ENCODE results near the gene PDZRN3.

The PDZRN3 gene

DNA sequence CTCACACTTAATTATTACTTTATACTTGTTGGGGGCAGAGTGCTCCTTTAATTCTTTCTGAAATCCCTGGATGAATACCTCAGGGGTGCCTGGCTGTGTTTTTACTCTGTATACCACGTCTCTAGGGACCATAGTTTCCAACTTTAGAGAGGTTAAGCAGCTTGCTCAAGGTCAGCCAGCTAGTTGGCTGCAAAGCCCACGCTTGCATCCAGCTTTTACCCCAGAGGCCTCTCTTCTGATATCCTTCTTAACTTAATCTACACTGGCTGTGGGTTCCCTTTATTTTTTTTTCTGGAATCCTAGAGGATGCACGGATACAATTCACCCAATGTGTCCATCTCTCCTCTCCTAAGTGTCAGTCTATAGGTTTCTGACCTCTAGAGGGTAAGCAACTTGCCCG is 1.4 kb downstream of the PDZRN3 start:
- DNase-seq (ENCODE audit: low read depth, low spot score): no peak

DNA sequence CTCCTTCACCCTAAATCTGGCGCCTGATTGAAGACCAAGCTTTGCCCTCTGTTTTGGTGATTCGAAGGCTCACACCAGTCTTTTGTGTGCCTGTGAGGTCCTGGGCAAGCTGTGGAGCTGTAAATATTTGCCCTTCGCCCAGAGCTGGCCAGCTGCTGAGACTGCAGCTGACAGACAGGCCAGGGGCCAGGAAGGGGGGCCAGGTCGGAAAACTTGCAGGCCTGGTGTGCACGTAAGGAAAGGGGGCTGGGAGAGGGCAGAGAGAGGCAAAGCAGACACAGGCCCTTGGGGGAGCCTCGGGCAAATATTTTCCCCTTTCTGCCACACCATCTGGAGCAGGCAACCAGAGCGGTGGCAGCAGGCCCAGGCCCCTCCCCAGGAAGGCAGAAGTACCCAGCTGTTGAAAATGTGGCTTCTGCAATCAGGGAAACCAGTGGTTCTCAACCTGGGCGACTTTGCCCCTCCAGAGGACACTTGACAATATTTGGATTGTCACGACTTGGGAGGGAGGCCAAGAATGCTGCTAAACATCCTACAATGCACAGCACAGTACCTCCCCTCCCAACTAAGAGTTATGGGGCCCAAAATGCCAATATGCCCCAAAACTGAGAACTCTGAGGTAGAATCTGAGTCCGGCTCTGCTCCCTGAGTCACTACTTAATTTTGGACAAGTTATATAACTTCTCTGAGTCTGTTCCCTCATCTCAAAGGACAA is 2.5 kb downstream of the PDZRN3 start:
- DNase-seq (ENCODE audit: low read depth, low spot score): peak; percentile 63

DNA sequence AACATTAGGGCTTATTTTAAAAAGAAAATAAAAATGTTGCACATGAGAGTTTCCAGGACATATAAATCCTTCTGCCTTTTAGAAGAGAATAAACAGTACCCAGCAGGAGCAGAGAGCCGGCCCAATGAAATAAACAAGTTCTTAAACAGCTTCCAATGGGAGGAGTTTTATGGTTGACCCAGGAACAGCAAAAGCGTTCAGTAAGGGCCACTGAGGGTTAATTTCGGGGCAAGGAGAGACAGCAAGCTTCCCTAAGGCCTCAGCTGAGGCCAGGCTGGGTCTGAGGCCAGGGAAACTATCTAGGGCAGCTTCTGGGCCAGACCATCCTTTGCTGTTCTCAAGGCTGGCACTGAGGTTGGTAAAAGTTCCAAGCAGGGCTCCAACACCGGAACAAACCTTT is 3.4 kb downstream of the PDZRN3 start:
- no peak for DNase-seq (ENCODE audit: low read depth, low spot score)

DNA sequence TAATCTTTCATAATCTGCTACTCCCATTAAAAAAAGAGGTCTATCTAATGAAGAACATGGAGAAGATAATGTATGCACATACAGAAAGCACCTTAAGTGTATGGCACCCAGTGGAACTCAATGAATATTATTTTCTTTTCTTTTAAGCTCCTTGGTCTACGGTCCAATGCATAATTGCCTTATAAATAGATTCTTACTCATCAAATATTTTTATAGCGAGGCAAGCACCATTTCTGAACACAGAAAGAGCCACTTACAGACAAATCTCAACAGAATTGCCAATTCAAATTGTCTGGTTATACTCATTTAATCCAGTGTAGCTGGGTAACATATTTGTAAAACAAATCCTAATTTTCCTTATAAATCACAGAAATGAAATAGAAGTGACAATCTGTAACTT is 6.3 kb downstream of the PDZRN3 start:
- DNase-seq (ENCODE audit: low read depth, low spot score): no peak

DNA sequence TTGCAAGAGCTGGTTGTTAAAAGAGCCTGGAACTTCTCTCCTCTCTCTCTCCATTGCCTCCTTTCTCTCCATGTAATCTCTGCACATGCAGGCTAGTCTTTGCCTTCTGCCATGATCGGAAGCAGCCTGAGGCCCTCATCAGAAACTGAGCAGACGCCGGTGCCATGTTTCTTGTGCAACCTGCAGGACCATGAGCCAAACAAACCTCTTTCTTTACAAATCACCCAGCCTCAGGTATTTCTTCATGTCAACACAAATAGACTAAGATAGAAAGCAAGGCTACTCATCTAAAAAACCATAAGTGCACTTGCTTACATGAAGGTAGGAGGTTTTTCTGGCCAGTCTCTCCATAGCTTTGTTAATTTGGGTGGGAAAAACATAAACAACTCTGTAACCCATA is 8.7 kb downstream of the PDZRN3 start:
- no peak for DNase-seq (ENCODE audit: low read depth, low spot score)

DNA sequence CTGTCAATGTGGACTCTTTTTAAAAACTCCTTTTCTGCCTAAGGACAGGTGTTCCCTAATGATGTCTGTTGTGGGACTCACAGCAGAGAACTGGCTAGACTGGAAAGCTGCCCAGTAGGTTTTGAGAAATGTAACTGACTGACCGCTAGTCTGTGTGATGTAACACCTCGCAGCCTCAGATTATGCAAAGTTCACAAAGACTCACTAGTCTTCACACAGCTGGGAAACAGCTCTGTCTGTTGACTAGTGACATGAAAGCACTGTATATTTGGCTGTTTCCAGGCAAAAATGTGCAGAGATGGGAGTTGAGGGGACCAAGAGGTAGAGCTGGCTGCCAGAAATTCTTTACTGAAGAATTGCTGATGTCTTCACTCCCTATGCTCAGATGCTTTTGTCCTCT is 10.3 kb downstream of the PDZRN3 start:
- peak; percentile 87 for DNase-seq (ENCODE audit: low read depth, low spot score)

DNA sequence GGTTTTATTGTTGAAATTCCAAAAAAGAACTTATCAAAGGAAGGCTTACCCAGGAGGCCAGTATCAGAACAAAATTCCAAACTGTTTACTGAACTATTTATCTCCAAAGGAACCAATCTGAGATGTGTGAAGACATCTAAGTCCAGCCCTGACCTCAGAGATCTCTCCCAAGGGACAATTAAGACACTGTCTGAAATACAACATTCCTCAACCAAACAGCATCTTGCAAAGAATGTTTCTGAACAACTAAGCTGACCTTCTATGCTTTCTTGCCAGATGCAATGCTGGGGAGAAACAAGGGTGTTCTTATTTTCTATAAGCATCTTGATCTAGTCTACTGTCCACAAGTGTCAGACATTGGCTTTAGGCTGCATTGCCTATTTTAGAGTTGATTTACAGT is 13.6 kb downstream of the PDZRN3 start:
- peak; percentile 13 for DNase-seq (ENCODE audit: low read depth, low spot score)

DNA sequence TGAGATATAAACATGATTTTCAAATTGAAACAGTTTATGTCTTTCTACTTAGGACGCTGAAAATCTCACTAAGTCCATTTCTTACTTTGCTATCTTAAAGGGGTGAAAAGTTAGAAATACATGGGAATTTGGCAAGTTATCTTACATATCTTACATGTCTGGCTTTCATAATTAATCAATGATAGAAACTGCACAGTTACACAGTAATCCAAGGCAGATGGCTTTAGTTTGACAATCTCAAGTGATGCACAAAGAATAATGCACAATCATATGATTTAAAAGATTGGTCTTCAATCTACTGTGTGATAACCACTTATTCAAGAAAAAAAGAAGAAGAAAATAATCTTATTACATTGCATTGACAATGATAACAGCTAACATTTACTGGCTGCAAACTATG is 14.2 kb downstream of the PDZRN3 start:
- no peak for DNase-seq (ENCODE audit: low read depth, low spot score)

DNA sequence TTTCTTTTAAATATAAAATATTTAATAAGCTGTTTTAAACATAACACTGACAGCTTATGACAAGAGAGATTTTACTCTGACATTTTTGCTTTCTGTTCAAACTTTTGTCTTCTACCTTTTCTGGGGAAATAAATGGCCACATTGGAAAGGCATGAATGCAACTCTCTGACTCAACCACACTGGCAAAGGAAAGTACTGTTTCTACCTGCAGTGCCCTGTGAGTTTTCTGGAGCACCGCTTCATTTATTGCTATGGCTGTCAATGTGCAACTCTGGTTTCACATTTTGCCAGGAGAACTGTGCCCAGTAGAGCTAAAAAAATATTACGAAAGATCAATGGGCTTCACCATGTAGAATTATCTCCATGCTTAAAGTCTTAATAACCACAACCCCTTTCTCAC is 15.1 kb downstream of the PDZRN3 start:
- no peak for DNase-seq (ENCODE audit: low read depth, low spot score)

DNA sequence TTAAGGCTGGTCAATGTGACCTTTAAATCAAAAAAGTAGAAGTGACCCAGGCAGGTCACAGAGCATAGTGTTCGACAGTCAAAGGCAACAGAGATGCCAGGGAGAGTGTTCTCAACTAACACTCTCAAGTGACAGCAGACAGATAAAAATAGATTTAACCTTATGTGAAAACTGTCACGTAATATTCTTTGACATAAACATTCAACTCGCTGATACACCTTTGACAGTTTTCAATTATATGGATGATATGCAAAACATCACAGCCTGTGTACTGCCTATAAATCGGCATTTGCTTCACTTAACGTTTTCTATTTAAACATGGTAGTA is 15.5 kb downstream of the PDZRN3 start:
- DNase-seq (ENCODE audit: low read depth, low spot score): no peak

DNA sequence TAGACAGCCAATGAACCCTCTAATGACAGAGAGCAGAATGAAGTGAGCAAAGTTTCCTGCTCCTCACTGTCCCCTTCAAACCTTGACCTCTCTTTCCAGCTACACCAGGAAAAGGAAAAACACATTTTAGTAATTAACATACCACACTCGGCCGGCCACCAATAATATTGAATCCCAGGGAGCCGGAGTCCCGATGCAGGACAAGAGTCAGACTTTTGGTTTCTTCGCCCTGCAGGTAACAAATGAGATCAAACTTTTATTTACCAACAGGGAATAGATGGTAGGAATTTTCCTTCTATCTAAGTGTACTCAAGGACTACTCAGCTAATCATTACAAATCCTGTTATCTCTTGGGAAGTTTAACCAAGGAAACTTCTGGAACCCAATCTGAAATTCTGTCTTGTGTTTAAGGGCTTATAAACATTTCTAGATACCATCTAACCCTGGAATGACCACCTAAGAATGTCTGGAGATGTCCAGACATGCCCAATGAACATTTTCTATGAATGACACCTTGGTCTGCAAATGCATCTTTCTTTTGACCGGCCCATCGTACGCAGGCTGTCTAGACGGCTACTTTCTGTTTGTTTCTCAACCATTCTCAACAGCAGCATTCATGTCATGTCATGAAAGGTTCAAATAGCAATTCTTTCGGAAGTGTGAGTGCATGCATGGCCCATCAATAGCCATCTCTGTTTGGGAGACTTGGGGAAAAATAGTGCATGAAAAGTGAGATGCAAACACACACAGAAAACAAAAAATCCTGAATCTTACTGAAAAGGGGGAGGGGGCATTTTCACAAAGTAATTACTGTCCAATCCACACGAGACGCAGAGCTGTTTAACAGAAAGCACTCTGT is 16.1 kb downstream of the PDZRN3 start:
- no peak for DNase-seq (ENCODE audit: low read depth, low spot score)

DNA sequence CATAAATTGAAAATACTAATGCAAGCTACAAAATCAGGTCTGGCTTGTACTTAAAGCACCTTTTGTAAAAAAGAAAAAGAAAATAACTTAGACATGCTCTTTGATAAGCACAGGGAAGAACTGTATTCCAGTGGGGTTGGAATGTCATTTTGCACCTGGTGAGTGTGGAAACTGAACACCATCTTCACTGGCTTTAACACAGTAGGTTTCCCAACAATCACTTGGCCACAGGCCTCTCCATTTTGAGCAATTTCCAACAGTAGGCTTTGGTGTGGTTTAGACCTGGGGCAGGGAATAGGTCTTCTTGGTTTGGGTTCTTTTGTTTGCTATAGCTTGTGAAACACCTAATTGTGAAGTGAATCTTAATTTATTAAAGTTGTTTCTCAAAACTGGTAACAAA is 18.9 kb downstream of the PDZRN3 start:
- no peak for DNase-seq (ENCODE audit: low read depth, low spot score)

DNA sequence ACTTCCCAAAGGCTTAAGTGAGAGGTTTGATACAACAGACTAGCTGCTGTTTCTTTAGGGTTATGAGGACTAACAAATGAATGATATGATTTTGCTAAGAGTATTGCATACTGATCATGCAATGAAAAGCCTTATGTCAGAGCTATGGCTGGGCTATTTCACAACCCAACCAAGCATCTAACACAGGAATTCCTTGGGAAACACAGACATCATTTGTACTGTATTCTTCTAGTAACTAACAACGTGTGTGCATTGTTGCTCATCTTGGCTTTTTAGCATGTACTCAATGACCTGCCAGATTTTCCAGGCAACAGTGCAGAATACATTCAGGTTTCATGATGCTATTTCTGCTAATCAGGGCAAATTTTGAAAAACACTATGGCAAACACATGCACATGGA is 19.3 kb downstream of the PDZRN3 start:
- peak; percentile 54 for DNase-seq (ENCODE audit: low read depth, low spot score)

DNA sequence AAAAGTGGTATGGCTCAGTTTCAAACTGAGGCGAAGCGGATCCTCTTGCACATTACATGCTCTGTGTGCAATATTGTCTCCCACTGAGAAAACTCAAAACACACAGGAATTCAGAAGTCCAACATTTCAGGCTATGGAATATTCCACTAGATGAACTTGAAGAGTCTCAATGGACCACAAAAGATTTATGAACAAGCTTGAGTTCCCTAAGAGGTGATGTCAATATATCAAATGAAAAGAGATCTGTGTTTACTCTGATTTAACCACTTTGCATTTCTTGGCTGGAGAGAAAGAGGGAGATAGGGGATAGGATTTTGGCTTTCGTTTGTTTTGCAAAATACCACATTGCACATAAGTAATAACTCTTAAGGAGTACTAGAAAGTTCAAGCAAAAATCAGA is 20.3 kb downstream of the PDZRN3 start:
- DNase-seq (ENCODE audit: low read depth, low spot score): peak; percentile 37

DNA sequence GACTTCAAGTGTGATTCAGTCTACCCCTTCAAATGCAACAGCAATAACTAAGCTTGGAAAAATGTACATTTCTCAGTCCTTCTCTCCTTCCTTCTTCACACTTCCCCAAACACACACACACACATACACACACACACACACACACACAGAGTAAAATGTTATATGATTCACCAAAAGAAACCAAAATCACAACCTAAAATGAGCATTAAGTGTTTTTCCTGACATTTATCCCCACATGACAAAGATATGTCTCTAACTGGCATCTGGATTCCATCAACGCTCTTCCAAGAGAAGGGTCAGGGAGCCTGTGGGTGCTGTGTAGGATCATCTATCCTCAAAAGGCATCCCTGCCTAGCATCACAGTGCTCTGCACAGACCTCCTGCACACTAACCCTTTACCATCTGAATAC is 21.0 kb downstream of the PDZRN3 start:
- peak; percentile 22 for DNase-seq (ENCODE audit: low read depth, low spot score)

DNA sequence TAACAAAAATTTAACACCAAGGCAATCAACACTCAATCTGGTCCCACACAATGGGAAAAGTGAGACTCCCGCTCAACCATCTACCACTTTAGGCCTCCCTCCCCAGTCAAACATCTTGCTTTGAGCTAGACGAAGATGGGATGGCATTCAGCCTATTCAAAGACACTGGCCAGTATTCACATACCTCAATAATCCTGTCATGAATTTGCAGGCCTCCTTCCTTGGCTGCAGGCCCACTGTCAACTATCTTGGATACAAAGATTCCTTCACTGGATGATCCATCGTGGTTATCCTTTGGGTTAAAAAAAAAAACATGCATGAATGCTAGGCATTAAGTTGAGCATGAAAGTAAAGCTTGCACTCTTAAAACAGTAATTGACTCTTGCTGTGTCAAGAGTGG is 22.6 kb downstream of the PDZRN3 start:
- peak; percentile 81 for DNase-seq (ENCODE audit: low read depth, low spot score)

DNA sequence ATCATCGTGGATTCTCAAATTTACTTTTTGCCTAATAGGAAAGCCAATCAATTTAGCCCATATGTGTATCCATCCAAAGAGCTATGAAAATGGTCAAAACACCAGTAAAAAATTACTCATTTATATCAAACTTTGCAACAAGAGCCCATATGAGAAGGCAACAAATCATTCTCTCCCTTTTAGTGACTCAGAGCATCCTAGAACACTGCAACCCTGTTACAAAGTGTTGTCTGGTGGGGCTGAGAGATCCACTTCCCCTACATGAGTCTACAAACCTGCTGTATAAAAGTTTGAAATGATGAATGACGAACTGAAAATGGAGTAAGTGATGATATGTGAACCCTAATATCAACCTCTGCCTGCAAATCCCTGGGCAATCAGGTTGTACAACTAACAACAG is 23.3 kb downstream of the PDZRN3 start:
- DNase-seq (ENCODE audit: low read depth, low spot score): no peak

DNA sequence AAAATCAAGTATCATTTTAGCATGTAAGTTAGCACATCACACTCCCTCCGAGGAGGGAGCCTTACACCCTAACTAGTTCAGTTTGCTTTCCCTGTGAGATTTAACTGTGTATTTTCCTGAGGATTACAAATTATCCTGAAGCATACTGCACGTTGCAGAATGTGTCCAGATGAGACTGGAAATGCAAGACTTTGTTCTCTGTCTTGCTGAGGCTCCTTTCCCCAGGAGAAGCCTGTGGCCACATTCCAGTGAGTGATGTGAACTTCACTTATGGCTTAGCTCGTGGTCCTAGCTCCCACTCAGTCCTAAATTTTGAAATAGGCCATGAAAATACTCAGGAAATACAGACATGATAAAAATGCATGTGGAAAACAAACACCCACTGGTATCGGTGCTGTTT is 23.7 kb downstream of the PDZRN3 start:
- DNase-seq (ENCODE audit: low read depth, low spot score): peak; percentile 36

DNA sequence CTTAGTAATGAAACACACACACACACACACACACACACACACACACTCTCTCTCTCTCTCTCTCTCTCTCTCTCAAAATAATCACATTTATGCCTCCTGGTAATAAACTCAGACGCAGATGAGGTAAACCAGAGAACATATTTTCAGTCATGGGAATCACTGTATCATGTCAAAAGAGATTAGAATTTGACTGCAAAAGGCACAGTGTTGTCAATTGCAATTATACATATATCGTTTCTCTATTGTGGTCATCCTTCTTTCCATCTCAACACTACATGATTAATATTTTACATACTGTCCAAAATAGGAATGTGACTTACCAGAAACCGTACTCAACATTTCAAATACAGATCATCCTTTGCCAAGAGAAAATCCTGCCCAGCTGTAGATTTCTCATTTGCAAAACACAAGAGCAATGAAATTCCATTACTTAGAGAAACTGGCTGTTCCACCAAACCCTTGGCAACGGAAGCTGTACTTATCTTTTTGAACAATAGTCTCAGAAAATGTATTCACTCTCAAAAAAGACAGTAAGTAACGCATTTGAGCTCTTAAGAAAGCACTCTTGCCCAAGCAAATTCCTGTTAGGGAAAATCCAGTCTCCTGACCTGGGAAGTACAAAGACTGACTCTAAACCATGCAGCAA is 24.3 kb downstream of the PDZRN3 start:
- peak; percentile 62 for DNase-seq (ENCODE audit: low read depth, low spot score)

DNA sequence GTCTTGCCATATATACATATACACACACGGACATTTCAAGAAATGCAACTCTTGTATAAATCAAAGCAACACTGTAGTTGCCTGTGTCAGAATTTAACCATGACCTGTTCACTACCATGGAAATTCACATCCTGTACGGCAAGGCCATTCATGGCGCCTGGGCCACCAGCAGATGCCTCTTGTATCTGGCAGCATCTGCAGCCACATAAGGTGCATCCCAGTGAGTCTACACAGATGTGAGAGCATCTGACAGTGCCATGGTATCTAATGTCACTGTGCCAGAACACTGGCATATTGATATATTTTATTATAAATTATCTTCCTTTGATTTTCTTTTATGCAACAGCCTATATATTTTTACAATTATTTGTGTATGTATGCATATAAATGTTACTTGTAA is 25.1 kb downstream of the PDZRN3 start:
- no peak for DNase-seq (ENCODE audit: low read depth, low spot score)

DNA sequence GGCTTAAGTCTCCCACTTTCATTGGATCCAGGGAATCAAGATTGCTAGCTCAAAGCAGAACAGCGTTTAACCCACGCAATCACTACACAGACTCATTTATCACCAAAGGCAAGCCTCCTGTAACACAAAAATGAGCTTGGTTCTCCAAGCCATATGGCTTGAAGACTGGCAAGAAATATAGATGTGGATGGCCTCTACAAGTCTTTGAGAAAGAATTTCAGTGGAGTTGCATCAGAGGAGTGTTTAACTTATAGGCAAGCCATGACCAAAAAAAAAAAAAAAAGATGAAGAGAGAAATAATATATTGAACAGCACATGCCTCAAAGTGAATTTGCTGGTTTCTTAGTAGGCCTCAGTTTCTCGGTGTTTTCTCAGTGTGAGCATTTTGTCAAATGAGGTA is 27.3 kb downstream of the PDZRN3 start:
- no peak for DNase-seq (ENCODE audit: low read depth, low spot score)

DNA sequence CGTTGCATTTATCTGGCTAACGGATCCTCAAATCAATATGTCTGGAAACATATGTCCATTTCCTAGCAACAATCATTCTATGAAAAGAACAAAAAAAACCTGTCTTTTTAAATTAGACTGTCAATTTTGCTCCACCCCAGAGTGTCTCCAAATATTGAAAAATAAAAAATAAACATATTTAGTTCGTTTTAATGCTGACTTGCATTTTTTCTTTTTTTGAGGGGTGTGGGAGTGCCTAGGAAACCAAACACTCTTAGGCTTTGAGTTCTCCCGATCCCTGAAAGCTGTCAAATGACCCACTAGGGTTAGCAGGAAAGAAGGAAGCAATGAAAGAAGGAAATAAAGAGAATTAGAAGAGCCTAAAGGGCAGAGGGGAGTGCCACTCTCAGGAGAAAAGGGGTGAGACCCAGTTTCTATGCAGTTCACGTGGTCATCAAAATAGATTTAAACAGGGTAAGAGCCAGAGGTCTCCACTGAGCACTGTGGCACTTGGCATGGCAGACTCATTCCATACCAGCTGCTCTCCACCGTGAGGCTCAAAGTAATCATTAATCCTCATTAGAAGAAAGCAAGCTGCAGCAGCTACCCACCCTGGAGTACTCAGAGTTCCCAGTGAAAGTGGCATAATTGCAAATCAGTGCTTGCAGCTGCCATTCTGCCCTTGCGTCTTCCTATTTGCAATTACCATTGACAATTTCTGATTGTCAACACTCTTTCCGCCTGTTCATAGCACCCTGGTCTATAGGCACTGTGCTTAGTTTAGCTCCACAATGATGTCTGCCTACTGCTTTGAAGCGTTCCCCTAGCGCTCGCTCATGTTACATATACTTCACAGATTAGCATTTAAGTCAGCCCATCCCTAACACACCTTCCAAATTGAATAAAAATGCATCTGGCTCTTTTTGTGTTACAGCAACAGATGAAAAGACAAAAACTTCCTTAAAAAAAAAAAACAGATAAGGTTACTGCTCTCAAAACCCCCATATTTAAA is 32.3 kb downstream of the PDZRN3 start:
- DNase-seq (ENCODE audit: low read depth, low spot score): no peak

All from astrocyte of the hippocampus (primary cell).